Measurements from ENCODE around the gene FADS2. TPM values are rescaled to one million over a fixed set of nuclear protein-coding genes. Genes with fewer than 3 reads are reported as not detected.

The FADS2 gene
- total RNA-seq, 4 donors from 2014 or later: 7.8 to 40.1 (median 16.2) TPM

DNA sequence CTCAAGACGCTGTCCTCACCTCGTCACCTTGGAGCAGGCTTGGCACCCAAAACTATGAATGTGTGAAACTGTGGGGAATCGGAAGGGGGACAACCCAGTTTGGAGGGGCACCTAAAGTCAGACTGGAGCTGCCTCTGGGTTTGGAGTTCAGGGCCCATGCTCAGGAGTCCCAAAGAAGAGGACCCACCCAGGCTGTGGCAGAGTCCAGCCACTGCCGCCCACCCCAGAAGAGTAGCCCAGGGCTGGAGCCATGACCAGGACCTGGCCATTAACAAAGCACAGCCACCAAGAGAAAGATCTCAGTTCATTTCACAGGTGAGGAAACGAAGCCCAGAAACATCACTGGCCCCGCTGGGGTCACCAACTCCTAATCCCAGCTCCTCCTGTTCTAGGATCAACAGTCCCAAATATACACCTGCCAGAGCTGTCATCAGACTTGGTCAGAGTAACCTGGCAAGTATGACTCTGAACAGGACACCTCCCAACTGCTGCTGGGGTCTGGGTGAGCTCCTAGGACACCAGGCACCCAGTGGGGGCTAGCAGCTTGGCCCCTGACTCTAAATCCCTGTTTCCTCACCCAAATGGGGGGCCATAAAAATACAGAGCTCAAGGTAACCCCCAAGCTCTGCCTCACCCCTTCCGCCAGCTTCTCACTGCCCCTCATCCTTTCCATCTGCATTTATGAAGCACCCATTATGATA is 86.5 kb downstream of the FADS2 start:
- DNase-seq (ENCODE audit: low spot score) (no peak), ATAC-seq (ENCODE audit: low FRiP score) (no peak)
- TF ChIP-seq, protein P1, sequence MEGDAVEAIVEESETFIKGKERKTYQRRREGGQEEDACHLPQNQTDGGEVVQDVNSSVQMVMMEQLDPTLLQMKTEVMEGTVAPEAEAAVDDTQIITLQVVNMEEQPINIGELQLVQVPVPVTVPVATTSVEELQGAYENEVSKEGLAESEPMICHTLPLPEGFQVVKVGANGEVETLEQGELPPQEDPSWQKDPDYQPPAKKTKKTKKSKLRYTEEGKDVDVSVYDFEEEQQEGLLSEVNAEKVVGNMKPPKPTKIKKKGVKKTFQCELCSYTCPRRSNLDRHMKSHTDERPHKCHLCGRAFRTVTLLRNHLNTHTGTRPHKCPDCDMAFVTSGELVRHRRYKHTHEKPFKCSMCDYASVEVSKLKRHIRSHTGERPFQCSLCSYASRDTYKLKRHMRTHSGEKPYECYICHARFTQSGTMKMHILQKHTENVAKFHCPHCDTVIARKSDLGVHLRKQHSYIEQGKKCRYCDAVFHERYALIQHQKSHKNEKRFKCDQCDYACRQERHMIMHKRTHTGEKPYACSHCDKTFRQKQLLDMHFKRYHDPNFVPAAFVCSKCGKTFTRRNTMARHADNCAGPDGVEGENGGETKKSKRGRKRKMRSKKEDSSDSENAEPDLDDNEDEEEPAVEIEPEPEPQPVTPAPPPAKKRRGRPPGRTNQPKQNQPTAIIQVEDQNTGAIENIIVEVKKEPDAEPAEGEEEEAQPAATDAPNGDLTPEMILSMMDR (IDR thresholded peaks at IDR 0.05): no peak

- ATAC-seq (ENCODE audit: low FRiP score) (peak; percentile 1), DNase-seq (ENCODE audit: low spot score) (no peak)
- TF ChIP-seq, protein P1 (IDR thresholded peaks at IDR 0.05): no peak
These were observed 88.7 kb downstream of the FADS2 start for GRCh38 chr11:61916737-61917333.

Small RNAs within 50 kb of the gene (small RNA-seq; reads per million reads assigned to genes)
- not detected for gene MIR6746

Other genes starting within 250 kb of the FADS2 start
- 1 to 10 TPM; 1.6 to 6.6 (median 4.4) TPM for gene SYT7, start 247.2 kb upstream of the FADS2 start, total RNA-seq
- 1 to 10 TPM; 1.4 to 4.6 (median 2.8) TPM for gene DAGLA, start 147.9 kb upstream of the FADS2 start, total RNA-seq
- gene MYRF, start 75.7 kb upstream of the FADS2 start, total RNA-seq: 10 to 100 TPM in 3 of 4 donors, under 1 TPM in 1; 0.16 to 55.1 (median 29.5) TPM
- 10 to 100 TPM; 27.9 to 52.6 (median 43.4) TPM for gene TMEM258, start 35.7 kb upstream of the FADS2 start, total RNA-seq
- gene FEN1, start 35.4 kb upstream of the FADS2 start, total RNA-seq: 1 to 10 TPM; 4.7 to 8.9 (median 6.7) TPM
- gene FADS1, start 11.3 kb upstream of the FADS2 start, total RNA-seq: 10 to 100 TPM; 20.1 to 49.1 (median 22.0) TPM
- 100 to 1,000 TPM; 111 to 285 (median 246) TPM for gene FADS3, start 63.2 kb downstream of the FADS2 start, total RNA-seq
- gene RAB3IL1, start 89.3 kb downstream of the FADS2 start, total RNA-seq: 10 to 100 TPM; 18.5 to 37.8 (median 25.4) TPM
- 10 to 100 TPM in 3 of 4 donors, 1 to 10 TPM in 1; 5.8 to 17.0 (median 12.0) TPM for gene BEST1, start 122.1 kb downstream of the FADS2 start, total RNA-seq
- gene FTH1, start 139.3 kb downstream of the FADS2 start, total RNA-seq: 1,000 to 10,000 TPM; 3,477 to 7,075 (median 4,643) TPM

All from omental fat pad (tissue), 4 donors.